ENCODE results near the gene TLX2.

Gene TLX2

DNA sequence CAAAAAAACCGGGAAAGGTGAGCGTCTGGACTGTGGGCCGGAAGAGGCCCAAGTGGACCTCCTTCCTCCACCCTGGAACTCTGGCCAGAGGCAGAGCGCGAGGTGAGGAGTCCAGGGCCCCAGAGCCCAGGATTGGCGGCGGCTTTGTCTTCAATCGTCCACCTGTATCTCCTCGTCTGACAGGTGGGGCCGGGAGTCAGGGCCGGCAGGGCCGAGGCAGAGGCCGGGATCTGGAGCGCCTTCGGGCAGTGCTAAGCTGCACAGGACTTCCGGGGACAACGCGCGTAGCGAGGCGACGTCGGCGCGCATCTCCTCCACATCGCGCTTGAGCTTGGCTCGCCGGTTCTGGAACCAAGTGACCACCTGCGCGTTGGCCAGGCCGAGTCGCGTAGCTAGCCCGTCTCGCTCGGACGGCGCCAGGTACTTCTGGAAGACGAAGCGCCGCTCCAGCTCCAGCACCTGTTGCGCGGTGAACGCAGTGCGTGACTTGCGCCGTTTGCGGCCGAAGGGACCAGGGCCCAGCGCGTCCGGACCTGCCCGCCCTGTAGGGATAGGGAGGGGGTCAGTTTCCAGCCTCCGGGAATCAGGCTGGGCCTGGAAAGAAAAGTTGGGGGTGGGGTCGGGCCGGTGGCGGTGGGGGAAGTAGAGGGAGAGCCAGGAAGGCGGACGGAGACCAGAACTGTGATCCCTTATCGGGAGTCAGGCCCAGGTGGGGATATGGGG is 16.3 kb upstream of the TLX2 start:
- no peak for DNase-seq

DNA sequence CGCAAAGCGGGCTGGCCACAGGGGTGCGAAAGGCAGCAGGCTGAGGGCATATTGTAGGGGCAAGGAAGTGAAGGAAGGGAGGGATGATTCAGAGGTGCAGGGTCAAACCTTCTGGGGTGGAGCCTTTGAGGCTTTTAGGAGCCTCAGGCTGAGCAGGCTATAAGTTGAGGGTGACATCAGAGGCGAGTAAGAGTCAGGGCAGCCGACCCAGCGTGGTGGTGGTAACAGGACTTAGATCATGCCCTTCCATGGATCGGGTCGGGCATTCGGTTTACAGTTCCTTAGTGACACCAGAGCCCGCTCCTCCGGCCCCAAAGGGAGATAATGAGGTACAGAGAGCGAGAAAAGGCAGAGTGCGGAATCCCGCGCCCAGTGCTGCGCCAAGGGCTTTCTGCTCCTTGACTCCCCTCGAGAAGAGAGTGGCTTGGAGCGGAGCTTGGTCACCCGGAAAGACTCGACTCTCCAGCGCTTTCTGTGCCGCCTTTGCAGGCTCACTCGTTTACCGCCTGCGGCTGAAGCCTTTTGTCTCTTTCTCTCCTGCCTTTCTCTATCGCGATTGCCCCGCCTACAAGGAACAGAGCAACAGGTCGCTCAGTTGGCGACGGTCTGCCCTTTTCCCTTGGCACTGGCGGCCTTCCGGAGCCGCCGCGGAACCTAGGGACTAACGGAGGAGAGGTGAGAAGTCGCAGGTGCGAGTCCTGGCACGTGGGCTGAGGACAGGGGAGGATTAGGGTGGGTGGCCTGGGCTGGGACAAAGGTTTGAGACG is 15.6 kb upstream of the TLX2 start:
- no peak for DNase-seq

DNA sequence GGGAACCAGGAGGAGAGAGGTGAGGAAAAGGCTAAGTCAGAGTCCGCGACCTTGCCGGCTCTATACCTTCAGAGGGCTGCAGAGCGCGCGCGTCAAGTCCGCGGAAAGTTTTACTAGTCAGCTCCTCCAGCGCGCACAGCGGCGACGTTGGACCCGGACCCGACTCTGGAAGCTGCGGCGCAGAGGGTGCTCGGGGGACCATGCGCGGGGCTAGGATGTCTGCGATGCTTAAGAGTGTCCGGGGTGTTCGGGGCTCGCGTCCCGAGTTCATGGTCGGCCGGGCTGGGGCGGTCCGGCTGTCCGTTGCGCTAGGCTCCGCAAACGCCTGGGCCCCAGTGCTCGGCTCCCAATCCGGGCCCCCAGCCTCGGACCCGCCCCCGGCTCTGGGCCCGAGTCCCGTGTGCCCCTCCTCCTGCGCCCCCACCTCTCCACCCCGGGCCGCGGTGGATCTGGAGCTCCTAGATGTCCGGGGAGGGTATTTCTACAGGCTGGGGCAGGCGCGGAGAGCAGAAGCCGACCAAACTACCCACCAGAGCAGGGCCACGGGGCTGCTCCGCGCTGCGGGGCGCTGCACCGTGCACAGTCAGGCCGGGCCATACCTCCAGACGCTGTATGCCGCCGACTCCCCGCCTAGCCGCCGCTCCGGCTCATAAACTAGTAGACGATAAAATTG is 14.8 kb upstream of the TLX2 start, which contains the start of gene LBX2:
Gene LBX2 (minus strand): TSS at position 337 of the 673 bp plus-strand sequence. CDS start 66 bp downstream, at position 271.
- peak; percentile 16 for DNase-seq

DNA sequence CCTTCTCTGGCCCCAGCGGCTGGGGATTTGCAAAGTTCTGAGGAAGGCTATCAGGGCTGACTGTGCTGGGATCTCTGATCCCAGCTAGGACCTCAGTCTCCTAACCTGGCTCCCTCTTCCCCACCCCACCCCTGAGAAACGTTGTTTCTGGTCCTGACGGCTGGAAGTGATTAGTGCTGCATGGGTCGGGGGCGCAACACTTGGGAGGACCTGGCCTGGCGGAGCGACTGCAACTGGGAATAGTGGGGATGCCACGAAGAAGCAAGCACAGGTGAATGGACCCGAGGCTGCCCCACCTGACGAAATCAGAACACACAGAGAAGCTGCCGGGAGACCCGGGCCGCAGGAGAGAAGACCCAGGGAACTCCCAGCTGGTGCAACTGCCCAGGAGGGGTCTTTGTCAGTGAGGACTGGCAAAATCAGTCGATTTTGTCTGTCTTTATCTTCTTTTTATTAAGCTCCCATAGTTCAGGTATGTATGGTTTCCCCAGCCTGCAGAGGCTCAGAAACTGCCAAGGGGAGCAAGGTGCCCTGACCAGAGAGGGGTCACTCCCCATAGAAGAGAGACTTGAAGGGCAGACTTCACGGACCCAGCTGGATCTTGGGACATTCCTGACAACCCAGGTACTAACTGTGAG is 14.2 kb upstream of the TLX2 start:
- DNase-seq: no peak

DNA sequence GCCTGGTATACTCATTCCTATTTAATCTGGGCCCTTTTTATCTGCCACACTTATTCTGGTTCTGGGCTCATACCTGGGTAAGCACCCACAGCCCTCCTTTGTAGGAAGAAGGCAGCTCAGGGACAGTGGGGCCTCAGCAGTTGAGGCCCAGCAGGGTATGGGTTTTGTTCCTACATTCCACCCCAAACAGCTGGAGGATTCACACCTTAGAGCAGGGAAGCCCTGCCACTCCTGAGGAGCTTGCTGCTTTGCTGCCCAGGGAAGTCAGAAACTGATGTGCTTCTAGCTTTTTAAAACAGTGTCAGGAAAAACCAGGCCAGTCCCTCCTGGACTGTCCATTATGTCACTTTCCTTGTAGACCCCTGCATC is 13.7 kb upstream of the TLX2 start:
- DNase-seq: no peak

DNA sequence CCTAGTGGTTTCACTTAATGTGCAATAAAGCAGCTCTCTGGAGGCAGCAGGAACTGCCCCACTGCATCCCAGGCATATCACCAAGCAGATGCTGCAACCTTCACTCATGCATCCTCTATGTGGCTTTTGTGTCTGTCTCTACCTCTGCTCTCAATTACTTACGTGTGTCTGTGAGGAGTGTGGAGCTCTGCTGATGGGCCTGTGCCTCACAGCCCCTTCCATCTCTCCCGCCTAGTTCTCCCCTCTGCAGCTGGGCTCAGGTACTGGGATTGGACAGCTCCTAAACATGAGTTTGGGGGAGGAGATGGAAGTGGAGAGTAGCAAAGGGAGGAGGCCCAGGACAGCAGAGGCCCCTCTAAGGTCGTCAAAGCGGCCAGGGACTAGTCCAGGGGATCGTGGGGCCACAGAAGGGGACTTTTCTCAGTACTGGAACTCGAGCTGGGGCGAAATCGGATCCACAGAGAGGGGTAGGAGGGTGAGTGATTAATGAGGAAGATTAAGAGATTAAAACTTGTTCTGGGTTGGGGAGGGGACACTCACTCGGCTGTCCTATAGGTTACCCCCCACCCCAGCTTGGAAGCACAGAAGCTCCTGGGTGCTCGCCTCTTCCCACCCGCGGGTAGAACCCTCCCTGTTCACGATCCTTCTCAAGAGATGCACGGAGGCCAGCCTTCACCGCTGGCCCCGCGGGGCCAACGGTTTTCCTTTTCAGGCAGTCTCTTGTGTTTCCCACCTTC is 12.7 kb upstream of the TLX2 start:
- no peak for DNase-seq

DNA sequence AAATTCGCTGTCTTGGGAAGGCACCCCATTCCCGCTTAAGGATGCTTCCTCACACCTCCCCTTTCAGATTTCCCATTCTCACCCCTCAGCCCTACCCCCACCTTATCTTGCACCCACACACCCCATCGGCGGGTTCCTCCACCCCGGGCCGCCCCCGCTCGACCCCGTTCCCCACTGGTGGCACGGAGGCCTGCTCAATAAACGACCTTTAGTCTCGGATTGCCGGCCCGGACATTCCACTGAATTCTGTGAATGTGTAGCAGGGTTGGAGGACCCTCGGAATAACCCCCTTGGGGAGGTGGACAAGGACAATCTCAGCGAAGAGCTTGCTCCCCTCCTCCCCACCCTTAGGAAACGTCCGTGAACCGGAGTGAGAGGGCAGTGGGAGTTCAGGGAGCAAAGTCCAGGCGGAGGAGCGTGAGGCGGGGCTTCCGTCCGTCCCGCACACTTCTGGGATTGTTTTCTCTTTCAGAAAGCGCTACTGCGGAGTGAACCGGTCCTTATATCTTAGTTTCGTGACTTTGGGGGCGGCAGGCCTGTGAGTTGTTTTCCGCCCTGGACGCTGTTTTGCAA is 12.0 kb upstream of the TLX2 start:
- no peak for DNase-seq

DNA sequence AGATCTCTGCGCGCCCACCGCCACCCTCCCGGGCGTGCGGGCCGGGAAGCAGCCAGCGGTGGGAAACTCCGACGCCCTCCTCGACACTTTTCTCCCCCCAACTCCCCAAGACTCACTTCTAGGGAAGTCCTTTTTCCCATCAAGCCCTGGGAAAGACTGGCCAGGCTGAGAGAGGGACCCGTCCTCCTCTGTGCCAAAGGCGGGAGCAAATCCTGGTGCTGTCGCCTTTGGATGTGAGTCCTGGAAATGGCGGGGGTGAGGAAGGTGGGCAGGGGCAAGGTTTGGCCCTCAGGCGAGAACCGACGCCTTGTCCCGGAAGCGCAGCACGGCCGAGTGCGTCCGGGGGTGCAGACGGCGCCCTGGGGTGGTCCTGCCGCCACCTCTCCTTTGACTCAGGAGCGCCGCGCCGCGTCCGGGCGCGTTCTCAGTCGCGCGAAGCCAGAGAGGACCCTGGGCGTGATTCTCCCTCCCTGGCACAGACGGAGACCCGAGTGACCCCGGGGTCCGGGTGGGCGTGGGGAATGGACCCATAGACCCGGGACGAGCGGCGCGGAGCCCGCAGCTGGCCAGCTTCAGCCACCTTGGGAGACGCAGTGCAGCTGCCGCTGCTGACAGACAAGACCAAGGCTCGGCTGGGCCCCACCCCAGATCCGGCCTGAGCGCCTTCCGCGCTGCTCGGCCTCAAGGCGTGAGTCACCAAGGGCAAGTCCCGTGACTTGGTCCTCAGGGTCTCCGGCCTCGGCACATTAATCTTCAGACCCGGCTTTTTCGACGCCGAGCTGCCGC is 11.3 kb upstream of the TLX2 start:
- no peak for DNase-seq

DNA sequence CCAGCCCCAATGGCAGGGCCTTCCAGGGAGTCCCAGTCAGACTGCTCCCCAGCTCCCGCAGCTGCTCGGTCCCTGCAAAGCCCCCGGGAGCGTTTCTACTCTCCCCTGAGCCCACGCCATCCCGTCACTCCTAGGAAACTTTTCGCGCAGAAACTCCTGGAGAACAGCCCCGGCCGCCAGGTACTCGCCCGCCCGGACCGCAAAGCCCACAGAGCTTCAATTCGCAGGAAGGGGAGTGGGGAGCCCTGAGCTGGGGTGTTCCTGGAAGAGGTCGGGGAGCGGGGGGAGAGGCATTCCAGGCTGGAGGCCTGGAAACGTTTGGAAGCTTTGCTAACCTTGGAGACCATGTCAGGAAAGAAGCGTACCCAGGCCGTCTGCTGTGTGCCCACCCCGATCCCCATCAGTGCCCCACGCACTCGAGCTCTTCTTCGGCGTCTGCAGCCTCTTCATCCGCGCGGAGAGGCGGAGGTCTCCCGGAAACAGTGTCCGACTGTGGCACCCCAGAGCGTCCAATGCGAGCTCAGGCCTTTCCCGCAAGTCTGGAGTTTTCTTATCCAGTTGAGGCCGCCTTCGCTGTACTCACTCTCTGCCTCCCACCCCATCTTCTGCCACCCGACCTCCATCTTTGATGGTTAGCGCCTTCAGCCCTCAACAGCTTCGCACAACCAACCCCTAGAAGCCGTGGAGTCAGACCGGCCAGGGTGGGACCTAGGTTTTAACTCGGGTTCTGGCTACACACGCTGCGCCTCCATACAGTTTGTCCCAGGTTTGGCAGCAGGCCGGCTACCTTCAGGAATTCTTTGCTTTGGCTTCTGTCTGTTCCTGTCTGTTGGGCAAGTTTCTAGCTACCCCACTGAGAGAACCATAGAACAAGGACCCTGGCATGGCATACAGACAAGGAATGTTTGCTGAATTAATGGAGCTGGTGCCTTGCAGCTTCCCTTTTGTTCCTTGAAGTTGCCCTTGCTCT is 10.5 kb upstream of the TLX2 start:
- DNase-seq: no peak

DNA sequence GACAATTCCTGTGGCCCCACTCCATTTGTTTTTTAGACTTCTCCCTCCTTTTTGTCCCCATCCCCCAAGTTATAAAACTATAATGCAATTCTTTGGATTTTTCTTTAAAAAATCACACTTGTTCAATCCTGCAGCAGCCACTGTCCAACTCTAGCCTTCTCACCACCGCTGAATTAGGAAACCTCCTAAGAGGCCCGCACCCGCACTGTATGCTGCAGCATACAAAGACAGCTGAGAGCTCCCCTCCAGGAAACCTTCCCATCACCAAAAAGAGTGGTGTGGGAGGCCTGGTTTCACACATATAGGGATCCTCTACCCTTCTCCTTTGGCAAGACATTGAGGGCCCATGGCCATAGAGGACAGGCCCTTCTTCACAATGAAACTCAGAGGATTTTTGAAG is 9.7 kb upstream of the TLX2 start:
- DNase-seq: no peak

DNA sequence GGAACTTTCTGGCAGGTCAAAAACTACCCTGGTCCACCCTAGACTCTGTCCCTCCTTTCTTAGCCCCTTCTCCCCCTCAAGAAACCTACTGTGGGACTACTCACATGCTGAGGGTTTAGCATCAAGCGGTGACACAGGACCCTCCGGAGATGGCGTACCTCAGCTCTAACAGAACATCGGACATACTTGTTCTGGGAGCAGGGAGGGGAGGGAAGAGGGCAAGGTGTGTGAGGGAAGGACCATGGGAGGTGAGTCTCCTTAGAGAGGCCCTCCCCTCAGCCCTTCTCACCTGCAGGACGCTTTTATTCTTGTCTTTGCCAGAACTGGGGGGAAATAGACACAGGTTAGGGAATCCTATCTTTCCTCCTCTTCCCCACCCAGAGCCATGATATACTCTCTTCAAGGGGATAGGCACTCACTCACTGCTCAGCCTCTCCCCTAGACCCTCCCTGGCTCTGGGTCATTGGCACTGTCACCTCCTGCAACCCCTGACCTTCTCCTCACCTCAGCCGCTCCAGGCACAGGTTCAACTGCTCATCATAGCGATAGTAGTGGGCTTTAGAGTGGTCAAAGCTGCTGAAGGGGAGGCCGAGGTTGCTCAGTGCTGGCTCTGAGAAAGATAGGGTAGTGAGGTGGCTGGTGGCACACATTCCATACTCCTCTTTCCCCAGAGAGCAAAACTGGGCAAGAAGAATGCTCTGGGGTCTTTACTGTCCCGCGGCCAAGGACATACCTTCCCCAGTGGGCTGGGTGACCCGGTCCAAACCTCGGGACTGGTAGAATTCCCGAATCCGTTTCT is 8.6 kb upstream of the TLX2 start:
- DNase-seq: no peak

DNA sequence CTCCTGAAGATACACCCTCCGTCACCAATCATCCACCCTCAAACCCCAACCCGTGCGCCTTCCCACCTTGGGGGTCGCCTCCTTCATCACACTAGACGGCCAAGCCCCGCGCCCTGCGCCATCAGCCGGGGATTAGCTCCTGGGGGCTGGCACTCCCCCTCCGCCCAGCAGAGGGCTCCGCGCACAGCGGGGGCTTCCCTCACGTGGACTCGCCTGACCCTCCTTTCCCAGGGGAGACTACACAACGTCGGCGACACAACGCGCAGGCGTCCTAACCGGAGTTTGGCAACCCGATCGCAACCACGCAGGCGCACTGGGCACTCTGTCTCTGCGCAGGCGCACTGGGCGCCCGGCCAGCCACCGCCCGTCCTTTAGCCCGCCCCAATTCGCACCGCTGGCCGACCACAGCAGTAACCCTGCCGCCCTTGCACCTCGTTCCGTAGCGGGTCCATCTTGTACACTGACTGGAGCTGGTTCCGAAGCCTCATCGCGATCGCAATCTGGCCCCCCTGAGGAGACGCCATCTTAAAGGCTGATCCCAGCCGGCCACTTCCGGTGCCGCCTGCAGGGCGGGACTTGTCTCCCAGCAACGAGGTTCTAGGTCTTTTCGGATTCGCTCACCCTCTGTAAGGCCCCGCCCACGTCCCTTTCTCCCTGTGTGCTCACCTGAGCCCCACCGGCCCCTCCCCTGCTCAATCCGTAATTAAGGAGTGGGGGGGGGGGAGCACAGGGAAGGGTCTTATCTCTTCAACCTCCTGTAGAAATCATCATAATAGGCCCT is 6.9 kb upstream of the TLX2 start, which contains the start of gene PCGF1:
Gene PCGF1 (minus strand): TSS at position 551 of the 781 bp plus-strand sequence. CDS start 27 bp downstream, at position 524.
- DNase-seq: peak; percentile 98

DNA sequence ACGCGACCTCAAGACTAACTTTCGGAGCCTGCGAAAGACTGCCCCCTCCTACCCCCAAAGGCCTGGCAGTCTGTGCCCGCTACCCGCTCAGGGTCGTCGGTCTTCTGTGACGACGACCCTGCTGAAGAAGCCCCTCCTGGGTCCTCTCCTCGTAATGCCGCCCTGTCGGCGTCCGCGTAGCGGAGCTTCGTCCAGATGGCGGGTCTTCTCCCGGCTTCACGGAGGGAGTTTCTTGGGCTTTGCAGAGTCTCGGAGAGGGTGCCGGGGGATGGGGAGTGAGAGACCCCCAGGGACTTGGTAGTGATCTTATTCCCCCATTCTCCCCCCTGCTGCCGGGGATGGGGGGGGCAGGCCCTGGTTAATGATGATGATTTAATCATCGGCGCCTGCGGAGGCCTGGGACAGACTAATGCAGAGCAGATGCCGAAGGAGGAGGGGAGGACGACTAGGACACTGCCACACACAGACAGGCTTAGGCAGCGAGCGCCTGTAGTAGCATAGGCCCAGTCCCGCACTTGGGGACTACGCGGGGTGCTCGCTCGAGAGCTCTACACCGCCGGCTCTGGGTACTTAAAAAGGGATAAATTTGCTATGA is 6.2 kb upstream of the TLX2 start:
- DNase-seq: no peak

DNA sequence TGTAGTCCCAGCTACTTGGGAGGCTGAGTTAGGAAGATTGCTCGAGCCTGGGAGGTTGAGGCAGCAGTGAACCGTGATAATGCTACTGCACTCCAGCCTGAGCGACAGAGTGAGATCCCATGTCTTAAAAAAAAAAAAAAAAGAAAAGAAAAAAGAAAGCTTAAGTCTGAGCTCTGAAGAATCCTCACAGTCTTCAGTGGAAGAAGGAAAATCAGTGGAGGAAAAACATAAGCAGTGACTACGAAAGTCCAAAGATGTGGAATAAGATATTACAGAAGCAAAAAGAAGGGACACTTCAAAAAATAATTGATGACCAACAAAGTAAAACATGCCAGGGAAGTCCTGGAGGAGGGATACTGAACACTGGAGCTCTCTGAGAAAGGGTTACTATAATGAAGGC is 4.0 kb upstream of the TLX2 start:
- DNase-seq: no peak

DNA sequence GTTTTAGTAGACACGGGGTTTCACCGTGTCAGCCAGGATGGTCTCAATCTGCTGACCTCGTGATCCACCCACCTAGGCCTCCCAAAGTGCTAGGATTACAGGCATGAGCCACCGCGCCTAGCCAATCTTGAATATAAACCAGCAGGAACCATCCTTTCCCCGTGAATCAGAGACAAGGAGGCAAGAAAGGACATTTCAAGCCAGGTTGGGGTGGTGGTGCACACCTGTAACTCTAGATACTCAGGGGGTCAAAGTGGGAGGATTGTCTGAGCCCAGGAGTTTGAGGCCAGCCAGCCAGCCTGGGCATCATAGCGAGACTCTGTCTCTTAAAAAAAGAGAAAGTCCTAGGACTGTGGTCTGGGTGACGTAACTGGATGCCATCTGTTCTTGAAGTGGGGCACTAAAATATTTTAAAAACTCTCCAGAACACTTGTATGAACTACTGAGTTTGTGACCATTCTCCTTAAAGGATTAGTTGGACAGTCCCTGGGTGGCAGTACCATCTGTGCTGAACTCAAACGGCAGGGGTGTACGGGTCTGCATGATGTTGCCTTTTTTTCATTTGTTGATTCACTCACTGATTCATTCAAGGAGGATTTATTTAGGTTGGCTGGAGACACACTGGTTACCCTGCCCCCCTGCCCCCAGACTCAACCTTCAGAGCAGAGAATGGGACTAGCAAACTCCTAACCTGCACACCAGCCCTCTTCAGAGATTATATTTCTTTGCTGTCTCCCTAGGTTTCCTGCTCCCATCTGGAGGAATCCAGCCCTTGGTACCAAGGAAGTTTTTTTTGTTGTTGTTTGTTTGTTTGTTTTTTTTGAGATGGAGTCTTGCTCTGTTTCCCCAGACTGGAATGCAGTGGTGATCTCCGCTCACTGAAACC is 2.9 kb upstream of the TLX2 start:
- no peak for DNase-seq

DNA sequence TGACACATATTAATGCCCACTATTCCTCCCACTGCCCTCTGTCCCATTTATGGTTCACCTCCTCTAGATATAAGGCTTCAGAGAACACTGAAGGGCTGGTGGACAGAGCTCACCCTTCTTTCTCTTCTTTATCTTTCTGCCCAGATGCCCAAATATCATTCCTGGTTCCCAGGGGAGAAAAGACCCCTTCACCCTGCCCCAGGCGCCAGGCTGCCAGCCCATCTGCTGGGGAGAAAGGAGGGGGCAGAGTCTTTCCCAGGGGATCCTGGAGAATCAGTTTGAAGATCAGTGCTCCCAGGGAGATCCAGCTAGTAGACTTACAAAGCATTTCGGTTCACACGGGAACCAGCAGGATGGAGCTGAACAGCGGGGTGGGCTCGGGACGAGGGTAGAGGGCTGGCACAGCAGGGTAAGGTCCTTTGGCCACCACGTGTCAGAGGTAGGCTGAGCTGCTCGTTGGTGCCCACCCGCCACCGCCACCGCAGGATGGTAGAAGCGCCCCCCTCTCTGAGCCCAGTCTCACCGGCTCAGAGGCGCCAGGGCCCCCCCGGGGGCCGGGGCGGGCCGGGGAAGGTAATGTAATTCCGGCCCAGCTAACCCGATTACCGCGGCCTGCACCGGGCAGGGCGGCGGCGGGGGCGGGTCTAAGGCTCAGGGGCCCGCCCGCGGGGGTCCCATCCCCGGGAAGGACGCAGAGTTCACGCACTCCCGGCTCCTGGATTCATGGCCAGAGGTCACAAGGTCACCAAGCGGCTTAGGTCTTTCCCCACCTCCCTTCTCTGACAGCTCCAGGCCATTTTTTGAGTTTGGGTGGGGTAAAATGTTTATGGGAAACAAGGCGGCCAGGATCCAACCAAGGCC is 1.3 kb upstream of the TLX2 start:
- no peak for DNase-seq

Measured in stimulated activated naive CD4-positive, alpha-beta T cell treated with Interleukin-2 at 50 U/mL for 16 hours (primary cell).